Measurements from ENCODE around the gene ATP2C2. TPM values are rescaled to one million over a fixed set of nuclear protein-coding genes. Genes with fewer than 3 reads are reported as not detected.
"Not testable (repeated sequence)": the region's sequence is repeated elsewhere in the genome, so short reads cannot be mapped to it uniquely, and the experiment has no call there.

The ATP2C2 gene
- total and polyA plus RNA-seq, 7 donors: 2.5 to 60.7 (median 7.2) TPM; not detected in 2

DNA sequence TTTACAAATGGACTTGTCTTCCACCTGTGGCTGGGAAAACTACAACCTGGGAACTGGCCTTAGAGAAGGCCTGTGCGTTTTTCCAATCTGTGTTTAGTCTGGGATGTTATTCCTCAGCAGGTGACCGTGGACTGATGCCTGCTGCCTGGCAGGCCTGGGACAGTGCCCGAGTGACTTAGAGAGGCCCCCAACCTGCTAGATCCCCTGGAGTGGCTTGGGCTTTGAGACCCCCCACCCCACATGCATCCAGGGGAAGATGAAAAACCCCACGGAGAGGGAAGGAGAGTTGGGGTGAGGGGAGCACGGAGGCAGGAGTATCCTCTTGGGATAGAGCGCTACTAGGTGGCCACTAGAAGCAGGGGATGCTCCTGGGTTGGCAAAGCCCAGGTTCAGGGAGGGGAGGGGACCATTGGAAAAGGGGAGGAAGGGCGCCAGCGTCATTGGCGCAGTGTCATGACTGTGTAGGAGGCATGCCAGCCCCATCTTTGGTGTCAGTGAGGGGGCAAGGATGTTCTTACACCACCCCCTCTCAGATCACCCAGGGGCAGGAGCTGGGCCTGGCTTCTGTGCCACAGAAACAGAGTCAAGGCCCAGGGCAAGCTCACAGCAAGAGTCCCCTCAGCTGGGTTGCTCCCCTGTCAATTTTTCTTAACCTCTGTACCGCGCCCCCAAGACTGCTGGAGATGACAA lies 82.0 kb downstream of the ATP2C2 start:
- no peaks in the 10 kb centered on the region for H3K4me1 ChIP-seq
- H3K9me3 ChIP-seq: no peaks in the 10 kb centered on the region
- H3K27me3 ChIP-seq: peaks cover 0 to 28% (median 0%) of the 10 kb centered on the region in 3 donors
- DNase-seq: peak; percentile 48
- no peaks in the 10 kb centered on the region for H3K36me3 ChIP-seq
- no peak overlapping the region for H3K27ac ChIP-seq
- TF ChIP-seq, protein P1, sequence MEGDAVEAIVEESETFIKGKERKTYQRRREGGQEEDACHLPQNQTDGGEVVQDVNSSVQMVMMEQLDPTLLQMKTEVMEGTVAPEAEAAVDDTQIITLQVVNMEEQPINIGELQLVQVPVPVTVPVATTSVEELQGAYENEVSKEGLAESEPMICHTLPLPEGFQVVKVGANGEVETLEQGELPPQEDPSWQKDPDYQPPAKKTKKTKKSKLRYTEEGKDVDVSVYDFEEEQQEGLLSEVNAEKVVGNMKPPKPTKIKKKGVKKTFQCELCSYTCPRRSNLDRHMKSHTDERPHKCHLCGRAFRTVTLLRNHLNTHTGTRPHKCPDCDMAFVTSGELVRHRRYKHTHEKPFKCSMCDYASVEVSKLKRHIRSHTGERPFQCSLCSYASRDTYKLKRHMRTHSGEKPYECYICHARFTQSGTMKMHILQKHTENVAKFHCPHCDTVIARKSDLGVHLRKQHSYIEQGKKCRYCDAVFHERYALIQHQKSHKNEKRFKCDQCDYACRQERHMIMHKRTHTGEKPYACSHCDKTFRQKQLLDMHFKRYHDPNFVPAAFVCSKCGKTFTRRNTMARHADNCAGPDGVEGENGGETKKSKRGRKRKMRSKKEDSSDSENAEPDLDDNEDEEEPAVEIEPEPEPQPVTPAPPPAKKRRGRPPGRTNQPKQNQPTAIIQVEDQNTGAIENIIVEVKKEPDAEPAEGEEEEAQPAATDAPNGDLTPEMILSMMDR (IDR thresholded peaks at IDR 0.05): no peak
- no peak for TF ChIP-seq POLR2A (IDR thresholded peaks at IDR 0.05)
- no peak for TF ChIP-seq EP300 (IDR thresholded peaks at IDR 0.05)
- no peak for TF ChIP-seq POLR2AphosphoS5 (IDR thresholded peaks at IDR 0.05)
- intact Hi-C loops (cut with DNase I): no loop called here
- H3K4me3 ChIP-seq: no peak overlapping the region
- 87 to 93% methylated on average over 11 of the region's 11 CpGs for WGBS, 2 donors

DNA sequence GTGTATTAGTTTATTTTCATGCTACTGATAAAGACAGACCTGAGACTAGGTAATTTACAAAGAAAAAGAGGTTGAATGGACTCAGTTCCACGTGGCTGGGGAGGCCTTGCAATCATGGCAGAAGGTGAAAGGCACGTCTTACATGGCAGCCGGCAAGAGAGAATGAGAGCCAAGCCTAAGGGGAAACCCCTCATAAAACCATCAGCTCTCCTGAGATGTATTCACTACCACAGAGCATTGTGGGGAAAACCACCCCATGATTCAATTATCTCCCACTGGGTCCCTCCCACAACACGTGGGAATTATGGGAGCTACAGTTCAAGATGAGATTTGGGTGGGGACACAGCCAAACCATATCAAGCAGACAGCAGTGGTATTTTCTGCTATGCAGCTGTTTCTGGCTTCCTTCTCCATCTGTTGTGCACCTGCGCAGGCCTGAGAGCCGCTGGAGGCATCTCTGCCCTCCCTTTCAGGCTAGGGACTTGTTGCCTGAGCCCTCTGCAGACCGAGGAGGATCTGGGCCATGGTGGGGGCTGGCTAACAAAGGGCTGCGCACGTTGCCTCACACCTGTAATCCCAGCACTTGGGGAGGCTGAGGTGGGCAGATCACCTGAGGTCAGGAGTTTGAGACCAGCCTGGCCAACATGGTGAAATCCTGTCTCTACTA lies 82.8 kb downstream of the ATP2C2 start:
- DNase-seq: peak; percentile 26
- peaks cover 0 to 24% (median 0%) of the 10 kb centered on the region in 3 donors for H3K27me3 ChIP-seq
- H3K4me3 ChIP-seq; H3K36me3 ChIP-seq; H3K27ac ChIP-seq; H3K9me3 ChIP-seq; H3K4me1 ChIP-seq; intact Hi-C loops (cut with DNase I): not testable (repeated sequence)
- 83 to 85% methylated on average over 9 of the region's 9 CpGs for WGBS, 2 donors

DNA sequence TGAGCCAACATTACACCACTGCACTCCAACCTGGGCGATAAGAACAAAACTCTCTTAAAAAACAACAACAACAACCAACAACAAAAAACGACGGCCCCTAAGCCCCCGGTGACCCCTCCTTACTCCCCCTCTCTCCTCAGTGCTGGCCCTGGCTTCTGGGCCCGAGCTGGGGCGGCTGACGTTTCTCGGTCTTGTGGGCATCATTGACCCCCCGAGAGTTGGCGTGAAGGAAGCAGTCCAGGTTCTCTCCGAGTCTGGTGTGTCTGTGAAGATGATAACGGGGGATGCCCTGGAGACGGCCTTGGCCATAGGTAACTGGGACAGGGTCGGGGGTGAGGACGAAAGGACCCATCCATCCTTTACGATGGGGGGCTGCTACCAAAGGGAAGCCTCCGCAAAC lies 83.4 kb downstream of the ATP2C2 start:
- intact Hi-C loops (cut with DNase I): no loop called here
- Histone ChIP-seq H3K4me3 (no peak overlapping the region), H3K9me3 (no peaks in the 10 kb centered on the region), H3K27me3 (peaks cover 0 to 24% (median 0%) of the 10 kb centered on the region in 3 donors), H3K36me3 (no peaks in the 10 kb centered on the region), H3K27ac (no peak overlapping the region), H3K4me1 (no peaks in the 10 kb centered on the region)
- TF ChIP-seq EP300 (IDR thresholded peaks at IDR 0.05): no peak
- TF ChIP-seq, protein P1 (IDR thresholded peaks at IDR 0.05): no peak
- TF ChIP-seq POLR2A (IDR thresholded peaks at IDR 0.05): no peak
- TF ChIP-seq POLR2AphosphoS5 (IDR thresholded peaks at IDR 0.05): no peak
- WGBS, 2 donors: 83 to 85% methylated on average over 17 of the region's 17 CpGs
- DNase-seq: peak; percentile 42

DNA sequence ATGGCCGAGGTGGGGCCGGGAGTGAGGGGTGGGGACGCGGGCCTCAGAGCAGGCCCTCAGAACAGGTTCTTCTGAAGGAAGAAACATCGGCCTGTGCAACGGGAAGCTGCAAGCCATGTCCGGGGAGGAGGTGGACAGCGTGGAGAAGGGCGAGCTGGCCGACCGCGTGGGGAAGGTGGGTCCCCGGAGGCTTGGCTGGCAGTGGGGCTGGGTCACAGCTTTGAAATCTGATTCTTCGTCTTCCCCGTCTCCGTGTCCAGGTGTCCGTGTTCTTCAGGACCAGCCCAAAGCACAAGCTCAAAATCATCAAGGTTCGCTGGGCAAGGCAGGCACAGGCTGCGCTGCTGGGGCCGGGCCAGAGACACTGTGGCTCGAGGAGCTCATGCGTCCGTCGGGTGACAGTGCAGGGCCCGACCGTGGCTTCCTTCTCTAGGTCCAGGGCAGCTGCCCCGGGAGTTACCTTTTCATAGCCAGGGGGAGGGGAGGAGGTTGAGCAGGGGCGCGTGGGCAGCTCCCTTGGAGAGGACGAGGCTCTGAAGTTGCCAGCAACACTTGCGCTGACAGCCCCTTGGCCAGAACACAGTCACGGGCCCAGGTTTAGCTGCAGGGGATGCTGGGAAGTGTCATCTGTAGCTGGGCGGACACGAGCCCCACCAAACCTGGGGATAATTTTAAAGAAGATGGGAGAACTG lies 84.9 kb downstream of the ATP2C2 start:
- peak; percentile 46 for DNase-seq
- intact Hi-C loops (cut with DNase I): no loop called here
- TF ChIP-seq, protein P1 (IDR thresholded peaks at IDR 0.05): no peak
- TF ChIP-seq POLR2A (IDR thresholded peaks at IDR 0.05): no peak
- no peak for TF ChIP-seq EP300 (IDR thresholded peaks at IDR 0.05)
- TF ChIP-seq POLR2AphosphoS5 (IDR thresholded peaks at IDR 0.05): no peak
- H3K4me1 ChIP-seq: no peaks in the 10 kb centered on the region
- H3K9me3 ChIP-seq: no peaks in the 10 kb centered on the region
- peaks cover 0 to 24% (median 0%) of the 10 kb centered on the region in 3 donors for H3K27me3 ChIP-seq
- no peaks in the 10 kb centered on the region for H3K36me3 ChIP-seq
- WGBS, 2 donors: 87 to 92% methylated on average over 34 of the region's 34 CpGs
- H3K27ac ChIP-seq: no peak overlapping the region
- H3K4me3 ChIP-seq: no peak overlapping the region

DNA sequence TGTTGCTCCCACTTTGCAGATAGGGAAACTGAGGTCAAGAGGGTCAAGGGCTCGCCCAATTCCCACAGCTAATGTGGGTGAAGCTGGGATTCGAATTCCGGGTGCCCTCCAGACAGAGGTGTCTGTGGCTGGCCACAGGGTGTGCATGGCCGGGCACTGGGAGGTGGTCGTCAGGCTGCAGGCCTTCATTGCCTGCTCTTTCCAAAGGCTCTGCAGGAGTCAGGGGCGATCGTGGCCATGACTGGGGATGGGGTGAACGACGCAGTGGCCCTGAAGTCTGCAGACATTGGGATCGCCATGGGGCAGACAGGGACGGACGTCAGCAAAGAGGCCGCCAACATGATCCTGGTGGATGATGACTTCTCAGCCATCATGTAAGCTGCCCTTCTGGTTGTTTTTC lies 86.3 kb downstream of the ATP2C2 start:
- WGBS, 2 donors: 94 to 96% methylated on average over 13 of the region's 13 CpGs
- Histone ChIP-seq H3K4me1 (no peaks in the 10 kb centered on the region), H3K9me3 (no peaks in the 10 kb centered on the region), H3K27me3 (peaks cover 0 to 24% (median 0%) of the 10 kb centered on the region in 3 donors), H3K27ac (no peak overlapping the region), H3K36me3 (no peaks in the 10 kb centered on the region), H3K4me3 (no peak overlapping the region)
- TF ChIP-seq POLR2A (IDR thresholded peaks at IDR 0.05) (no peak), POLR2AphosphoS5 (IDR thresholded peaks at IDR 0.05) (no peak), EP300 (IDR thresholded peaks at IDR 0.05) (no peak)
- TF ChIP-seq, protein P1 (IDR thresholded peaks at IDR 0.05): no peak
- DNase-seq: peak; percentile 15
- intact Hi-C loops (cut with DNase I): no loop called here
